HepG2 (cell line): ENCODE data around the gene CST4. TPM values are rescaled to one million over a fixed set of nuclear protein-coding genes. Genes with fewer than 3 reads are reported as not detected.
A peak's percentile ranks its signal among the peaks of the same experiment; 100 is the strongest.

ENCODE experiments used
- ATAC-seq: fragments of 200-7000 bp; cut with Tn5 transposase; 3 replicates; pipeline ENCODE4 v1.9.1; 2020; ENCODE audit warnings: mild to moderate bottlenecking, moderate library complexity
- BruUV-seq: library from RNA; stranded (reverse); fragments of 400-500 nt; replicated peaks from 2 replicates; lab custom pipeline; 2021; lab: Mats Ljungman, UMichigan
- CTCF ChIA-PET: fragments of 300-600 bp; formaldehyde crosslinking; extraction: SDS; loops from one replicate; lab custom pipeline; 2021; ENCODE audit warnings: low total read pairs, inconsistent platforms, low intra/inter-chr PET ratio; lab: Yijun Ruan, JAX
- POLR2A ChIA-PET: fragments of 350-600 bp; sonication (Branson Sonifier 250); formaldehyde crosslinking; loops from one replicate; lab custom pipeline; 2020; ENCODE audit warnings: antibody characterized with exemption, inconsistent platforms; lab: Yijun Ruan, JAX
- DNase-seq: peaks from one replicate; pipeline ENCODE4 v3.0.0-alpha.2; 2015; ENCODE audit warnings: low spot score
- FAIRE-seq: peaks from 3 replicates; lab custom pipeline; 2011; peaks lifted over from hg19 to GRCh38; lab: Jason Lieb, UNC
- H2AFZ ChIP-seq: one replicate; pipeline ENCODE4 v1.6.1; 2011; ENCODE audit warnings: low read length, inconsistent platforms
- H3K27ac ChIP-seq: fragments of 300-600 bp; 3 replicates; pipeline ENCODE4 v1.8.0; 2011; ENCODE audit warnings: mixed run types, mild to moderate bottlenecking, mixed read lengths, low read length, inconsistent platforms; ENCODE audit not compliant: insufficient read depth; ENCODE audit errors: extremely low read length
- H3K27me3 ChIP-seq, 2 experiments: fragments of 200-600 bp in 1 of 2; 2 replicates in 1 of 2; 3 replicates in 1 of 2; pipeline versions ENCODE4 v1.6.0 to v1.8.0; 2011; ENCODE audit warnings: low read length in 2 of 2, mild to moderate bottlenecking in 2 of 2, moderate library complexity in 2 of 2, inconsistent platforms in 1 of 2; ENCODE audit not compliant: insufficient read depth in 2 of 2, control insufficient read depth in 1 of 2
- H3K36me3 ChIP-seq, 2 experiments: fragments of 200-600 bp in 1 of 2; replicated peaks in 1 of 2; 2 replicates in 1 of 2; 3 replicates in 1 of 2; pipeline versions ENCODE4 v1.5.1 to v1.8.0; 2011; ENCODE audit warnings: low read length in 2 of 2, inconsistent platforms in 1 of 2; ENCODE audit not compliant: insufficient read depth in 2 of 2, control insufficient read depth in 1 of 2
- H3K4me1 ChIP-seq: 2 replicates; pipeline ENCODE4 v1.5.1; 2012; ENCODE audit warnings: low read length, inconsistent platforms; ENCODE audit not compliant: insufficient read depth
- H3K4me2 ChIP-seq: 2 replicates; pipeline ENCODE4 v1.6.0; 2011; ENCODE audit warnings: low read depth, low read length, inconsistent platforms
- H3K4me3 ChIP-seq, 3 experiments: fragments of 200-600 bp in 1 of 3; sonication (generic), shearing (Covaris generic) in 1 of 3; replicated peaks in 1 of 3; 2 replicates each; pipeline ENCODE4 v1.5.1; 2011 to 2016; ENCODE audit warnings: low read length in 3 of 3, inconsistent platforms in 2 of 3, low read depth in 2 of 3, mild to moderate bottlenecking in 2 of 3, control low read depth in 1 of 3, mixed read lengths in 1 of 3; ENCODE audit not compliant: insufficient read depth in 1 of 3
- H3K79me2 ChIP-seq: one replicate; pipeline ENCODE4 v1.6.1; 2011; ENCODE audit warnings: low read length, inconsistent platforms; ENCODE audit not compliant: insufficient read depth
- H3K9ac ChIP-seq: 2 replicates; pipeline ENCODE4 v1.6.0; 2011; ENCODE audit warnings: mild to moderate bottlenecking, low read depth, low read length, inconsistent platforms; ENCODE audit not compliant: insufficient read depth
- H3K9me3 ChIP-seq: 2 replicates; pipeline ENCODE4 v1.5.1; 2012; ENCODE audit warnings: mild to moderate bottlenecking, low read length
- H4K20me1 ChIP-seq: 2 replicates; pipeline ENCODE4 v1.6.0; 2011; ENCODE audit warnings: inconsistent platforms, mild to moderate bottlenecking, low read length, moderate library complexity; ENCODE audit not compliant: insufficient read depth
- ARNT2 ChIP-seq: sonication (generic); formaldehyde crosslinking; IDR thresholded peaks from 2 replicates; pipeline ENCODE4 v1.8.0; 2022; ENCODE audit warnings: mild to moderate bottlenecking, low read depth, missing genetic modification reagents, moderate library complexity
- ETV6 ChIP-seq: sonication (generic); formaldehyde crosslinking; conservative IDR thresholded peaks from 2 replicates; pipeline ENCODE4 v1.4.0; 2020; ENCODE audit warnings: missing genetic modification reagents
- IRX3 ChIP-seq: sonication (generic); formaldehyde crosslinking; IDR thresholded peaks from 2 replicates; pipeline ENCODE4 v1.8.1; 2023; ENCODE audit warnings: mild to moderate bottlenecking, low read depth, missing genetic modification reagents, borderline replicate concordance
- ISX ChIP-seq: sonication (generic); formaldehyde crosslinking; conservative IDR thresholded peaks from 2 replicates; pipeline ENCODE4 v1.5.0; 2020; ENCODE audit warnings: missing genetic modification reagents
- JARID2 ChIP-seq: sonication (generic); formaldehyde crosslinking; IDR thresholded peaks from 2 replicates; pipeline ENCODE4 v1.8.1; 2023; ENCODE audit warnings: missing genetic modification reagents, inconsistent platforms; ENCODE audit not compliant: insufficient replicate concordance
- NONO ChIP-seq, 2 experiments: fragments of 450-650 bp in 1 of 2; sonication (generic) in 1 of 2; formaldehyde crosslinking in 1 of 2; IDR thresholded peaks in 1 of 2; conservative IDR thresholded peaks in 1 of 2; 2 replicates each; pipeline versions ENCODE4 v1.6.1 to v1.8.0; 2017 to 2022; ENCODE audit warnings: mild to moderate bottlenecking in 1 of 2, missing genetic modification reagents in 1 of 2, moderate library complexity in 1 of 2
- PRPF4 ChIP-seq: fragments of 200-400 bp; formaldehyde crosslinking; IDR thresholded peaks from 2 replicates; pipeline ENCODE4 v1.6.1; 2016; ENCODE audit warnings: low read length, low read depth; ENCODE audit not compliant: poor library complexity, severe bottlenecking
- RBFOX2 ChIP-seq: fragments of 200-400 bp; formaldehyde crosslinking; IDR thresholded peaks from 2 replicates; pipeline ENCODE4 v1.6.1; 2017; ENCODE audit warnings: low read depth, mild to moderate bottlenecking, low read length
- RBM22 ChIP-seq: fragments of 200-400 bp; formaldehyde crosslinking; optimal IDR thresholded peaks from 2 replicates; pipeline ENCODE3; 2017; ENCODE audit warnings: mild to moderate bottlenecking, low read length, moderate library complexity
- SALL1 ChIP-seq: sonication (generic); formaldehyde crosslinking; IDR thresholded peaks from 2 replicates; pipeline ENCODE4 v1.8.0; 2022; ENCODE audit warnings: mild to moderate bottlenecking, missing genetic modification reagents
- SCMH1 ChIP-seq: sonication (generic); formaldehyde crosslinking; IDR thresholded peaks from 2 replicates; pipeline ENCODE4 v1.9.0; 2021; ENCODE audit warnings: missing genetic modification reagents, mild to moderate bottlenecking, borderline replicate concordance
- SP2 ChIP-seq: sonication (generic); formaldehyde crosslinking; IDR thresholded peaks from 2 replicates; pipeline ENCODE4 v1.5.1; 2020; ENCODE audit warnings: mild to moderate bottlenecking, missing genetic modification reagents
- SSRP1 ChIP-seq: IDR thresholded peaks from 2 replicates; pipeline ENCODE4 v1.6.1; 2016; ENCODE audit warnings: control low read depth
- ZBTB20 ChIP-seq: sonication (generic); formaldehyde crosslinking; IDR thresholded peaks from 2 replicates; pipeline ENCODE4 v1.8.1; 2023; ENCODE audit warnings: missing genetic modification reagents, low read depth, mild to moderate bottlenecking, borderline replicate concordance
- ZFP1 ChIP-seq: IDR thresholded peaks from 2 replicates; pipeline ENCODE4 v1.6.1; 2016
- ZIK1 ChIP-seq: sonication (generic); formaldehyde crosslinking; IDR thresholded peaks from 2 replicates; pipeline ENCODE4 v1.5.0; 2020; ENCODE audit warnings: mild to moderate bottlenecking, low read depth, missing genetic modification reagents, borderline replicate concordance
- ZNF121 ChIP-seq: sonication (generic); formaldehyde crosslinking; IDR thresholded peaks from 2 replicates; pipeline ENCODE4 v1.5.0; 2020; ENCODE audit warnings: mild to moderate bottlenecking, missing genetic modification reagents
- ZNF577 ChIP-seq: sonication (generic); formaldehyde crosslinking; IDR thresholded peaks from 2 replicates; pipeline ENCODE4 v1.4.0; 2020; ENCODE audit warnings: mild to moderate bottlenecking, low read depth, missing genetic modification reagents, borderline replicate concordance
- ZNF713 ChIP-seq: sonication (generic); formaldehyde crosslinking; IDR thresholded peaks from 2 replicates; pipeline ENCODE4 v1.4.0; 2020; ENCODE audit warnings: mild to moderate bottlenecking, missing genetic modification reagents
- ZNF766 ChIP-seq: sonication (generic); formaldehyde crosslinking; IDR thresholded peaks from 2 replicates; pipeline ENCODE4 v1.5.0; 2020; ENCODE audit warnings: missing genetic modification reagents, borderline replicate concordance
- ZSCAN9 ChIP-seq: IDR thresholded peaks from 2 replicates; pipeline ENCODE4 v1.6.1; 2016; ENCODE audit warnings: borderline replicate concordance
- WGBS: methylation state at CpG from one replicate; pipeline ENCODE4 v1.1.6; 2017; ENCODE audit warnings: low lambda C conversion rate; 5-methylcytosine and 5-hydroxymethylcytosine counted together
- in situ Hi-C: cut with HindIII; loops from 2 replicates; pipeline ENCODE4 v1.10.0; 2017; ENCODE audit warnings: low pct_unique_long_range_greater_than_20kb; ENCODE audit not compliant: extremely low pct_ligation_motif_present
- intact Hi-C: fragments of 100-400 bp; cut with micrococcal nuclease; formaldehyde crosslinking; loops from one replicate; pipeline ENCODE4 v1.10.0; 2022; ENCODE audit not compliant: unreplicated experiment
- polyA plus RNA-seq, 8 experiments: library from polyadenylated mRNA; depleted of rRNA in 3 of 8; stranded (reverse) in 7 of 8; unstranded in 1 of 8; fragments of >200 nt; fragmentation: Illumina TruSeq in 4 of 8; extraction: Trizol in 4 of 8; gene quantifications; 2 replicates each; pipeline versions ENCODE4 v1.2.1 to v1.2.3, GENCODE V29; 2011 to 2016; ENCODE audit warnings: low read depth in 4 of 8, missing spikeins in 1 of 8, mixed read lengths in 1 of 8; ENCODE audit not compliant: insufficient read depth in 1 of 8
- total RNA-seq, 5 experiments: library from RNA; depleted of rRNA; stranded (reverse); fragments of >200 nt; fragmentation: Illumina TruSeq; extraction: Trizol; gene quantifications; 2 replicates each; pipeline ENCODE4 v1.2.3, GENCODE V29; 2016; ENCODE audit warnings: low read depth in 1 of 5
- TF ChIP-seq, protein P1 (sequence below): sonication (generic); formaldehyde crosslinking; IDR thresholded peaks from 2 replicates; pipeline ENCODE4 v1.5.0; 2020; ENCODE audit warnings: missing genetic modification reagents
- TF ChIP-seq, protein P2 (sequence below): sonication (generic); formaldehyde crosslinking; IDR thresholded peaks from 2 replicates; pipeline ENCODE4 v1.8.0; 2022; ENCODE audit warnings: mild to moderate bottlenecking, missing genetic modification reagents, borderline replicate concordance

CST4 gene
- total and polyA plus RNA-seq, 2 of the 13 experiments (the other 11 are each of a cell fraction or from before 2014, with no cell fraction given) = not detected

DNA sequence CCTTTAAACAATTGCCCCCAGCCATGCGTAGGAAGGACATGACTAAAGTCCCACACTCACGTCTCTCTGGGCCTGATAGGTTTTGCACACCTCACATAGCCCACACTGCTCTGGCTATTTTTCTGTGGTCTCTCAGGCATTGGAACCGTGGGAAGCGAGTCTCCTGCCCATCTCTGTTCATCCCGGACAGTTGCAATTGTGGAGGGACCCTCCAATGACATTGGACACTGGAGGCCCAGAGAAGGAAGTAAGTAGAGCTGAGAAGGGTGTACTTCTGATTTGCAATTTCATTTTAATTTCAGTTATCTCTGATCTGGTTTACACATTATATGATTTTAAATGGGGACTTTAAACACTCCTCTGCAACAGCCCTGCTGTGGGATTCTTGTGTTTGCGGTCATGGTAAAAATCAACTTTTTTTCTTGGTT is 27.8 kb downstream of the CST4 start:
- Histone ChIP-seq H3K4me1 (peaks cover 90% of the 10 kb centered on the region), H3K27me3 (no peaks in the 10 kb centered on the region), H3K36me3 (no peaks in the 10 kb centered on the region), H3K79me2 (peaks cover 5% of the 10 kb centered on the region), H3K9me3 (no peaks in the 10 kb centered on the region), H2AFZ (no peak overlapping the region), H3K4me2 (peak overlapping the region; percentile 93), H3K27ac (peak overlapping the region; percentile 93), H3K4me3 (peak overlapping the region; percentile 44 to 65 (median 48)), H4K20me1 (no peaks in the 10 kb centered on the region), H3K9ac (peak overlapping the region; percentile 72)
- ChIA-PET POLR2A (interaction anchor here (0.8 to 9.9 kb wide), 20 partner anchors 8 to 1171 kb away, joined by 3 to 543 read pairs (median 7); partner anchors contain the start of genes CST3, NAPB and NXT1), CTCF (no interaction called here)
- peak; percentile 61 for DNase-seq
- 2% methylated on average over 6 of the region's 6 CpGs for WGBS
- ATAC-seq = peak; percentile 60
- intact Hi-C loops (loop anchor here (1.0 to 5.0 kb wide), 5 partner anchors 23 to 310 kb away; partner anchors contain the start of gene NXT1), in situ Hi-C loops (no loop called here)
- FAIRE-seq = no peak
- BruUV-seq = TSS peak; percentile 71
- TF ChIP-seq ZNF766 (CRISPR knock-in tag) (0 out of 2 replicates have a peak, but pooled peaks have one; percentile 7), SP2 (CRISPR knock-in tag) (no peak), SSRP1 (CRISPR knock-in tag) (peak; percentile 86; the same call in 1 of the 2 replicates), ZBTB20 (CRISPR knock-in tag) (no peak; the same call in 1 of the 2 replicates), SCMH1 (CRISPR knock-in tag) (no peak), ARNT2 (peak; percentile 6; the same call in 1 of the 2 replicates), ZNF713 (CRISPR knock-in tag) (no peak), ZFP1 (no peak), RBFOX2 (peak; percentile 75), SALL1 (no peak), ZIK1 (CRISPR knock-in tag) (no peak), IRX3 (CRISPR knock-in tag) (no peak; the same call in 1 of the 2 replicates), JARID2 (CRISPR knock-in tag) (no peak), NONO (IDR thresholded peaks at IDR 0.05) (no peak), NONO (CRISPR knock-in tag; conservative IDR thresholded peaks at IDR 0.05) (no peak), ETV6 (CRISPR knock-in tag) (no peak), ZSCAN9 (CRISPR knock-in tag) (no peak), RBM22 (peak; percentile 83), ZNF121 (CRISPR knock-in tag) (peak; percentile 39; the same call in 1 of the 2 replicates), ISX (no peak), PRPF4 (no peak), ZNF577 (CRISPR knock-in tag) (peak; percentile 42; the same call in 1 of the 2 replicates)
- TF ChIP-seq, protein P1, sequence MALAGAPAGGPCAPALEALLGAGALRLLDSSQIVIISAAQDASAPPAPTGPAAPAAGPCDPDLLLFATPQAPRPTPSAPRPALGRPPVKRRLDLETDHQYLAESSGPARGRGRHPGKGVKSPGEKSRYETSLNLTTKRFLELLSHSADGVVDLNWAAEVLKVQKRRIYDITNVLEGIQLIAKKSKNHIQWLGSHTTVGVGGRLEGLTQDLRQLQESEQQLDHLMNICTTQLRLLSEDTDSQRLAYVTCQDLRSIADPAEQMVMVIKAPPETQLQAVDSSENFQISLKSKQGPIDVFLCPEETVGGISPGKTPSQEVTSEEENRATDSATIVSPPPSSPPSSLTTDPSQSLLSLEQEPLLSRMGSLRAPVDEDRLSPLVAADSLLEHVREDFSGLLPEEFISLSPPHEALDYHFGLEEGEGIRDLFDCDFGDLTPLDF (CRISPR knock-in tag) = peak; percentile 24; the same call in 1 of the 2 replicates
- TF ChIP-seq, protein P2, sequence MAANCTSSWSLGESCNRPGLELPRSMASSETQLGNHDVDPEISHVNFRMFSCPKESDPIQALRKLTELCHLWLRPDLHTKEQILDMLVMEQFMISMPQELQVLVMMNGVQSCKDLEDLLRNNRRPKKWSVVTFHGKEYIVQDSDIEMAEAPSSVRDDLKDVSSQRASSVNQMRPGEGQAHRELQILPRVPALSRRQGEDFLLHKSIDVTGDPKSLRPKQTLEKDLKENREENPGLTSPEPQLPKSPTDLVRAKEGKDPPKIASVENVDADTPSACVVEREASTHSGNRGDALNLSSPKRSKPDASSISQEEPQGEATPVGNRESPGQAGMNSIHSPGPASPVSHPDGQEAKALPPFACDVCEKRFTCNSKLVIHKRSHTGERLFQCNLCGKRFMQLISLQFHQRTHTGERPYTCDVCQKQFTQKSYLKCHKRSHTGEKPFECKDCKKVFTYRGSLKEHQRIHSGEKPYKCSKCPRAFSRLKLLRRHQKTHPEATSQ = no peak
